HG03060 (cell line): ENCODE results near the gene COL13A1.

Experiments used
- ATAC-seq: cut with Tn5 transposase; IDR thresholded peaks from one replicate; pipeline ENCODE4 v1.9.1; 2021; ENCODE audit warnings: low read depth, moderate number of reproducible peaks; ENCODE audit not compliant: unreplicated experiment

COL13A1 gene

GRCh38 chr10:69801434-69802315 is at the start of gene COL13A1:
Gene COL13A1, plus strand, starts transcription at chr10:69801906. Its CDS starts 518 bp downstream, at chr10:69802424.
- no peak for ATAC-seq

- no peak for ATAC-seq
Measured at GRCh38 chr10:69752479-69752878, 49.2 kb upstream of the COL13A1 start.

- ATAC-seq = no peak
Measured at GRCh38 chr10:69756279-69756678, 45.4 kb upstream of the COL13A1 start.

- ATAC-seq = no peak
Measured at GRCh38 chr10:69757206-69757552, 44.5 kb upstream of the COL13A1 start.

- no peak for ATAC-seq
Measured at GRCh38 chr10:69757553-69758309, 44.0 kb upstream of the COL13A1 start.

GRCh38 chr10:69758310-69758728 is 43.4 kb upstream of the COL13A1 start:
- ATAC-seq = no peak

- ATAC-seq = no peak
Measured at GRCh38 chr10:69759641-69760040, 42.1 kb upstream of the COL13A1 start.

- no peak for ATAC-seq
Measured at GRCh38 chr10:69760072-69760471, 41.6 kb upstream of the COL13A1 start.

- no peak for ATAC-seq
Measured at GRCh38 chr10:69761320-69761719, 40.4 kb upstream of the COL13A1 start.

- ATAC-seq = no peak
Measured at GRCh38 chr10:69766161-69766910, 35.4 kb upstream of the COL13A1 start.

- ATAC-seq = no peak
Measured at GRCh38 chr10:69767793-69768192, 33.9 kb upstream of the COL13A1 start.

- no peak for ATAC-seq
Measured at GRCh38 chr10:69768386-69768785, 33.3 kb upstream of the COL13A1 start.

GRCh38 chr10:69769395-69769992 is 32.2 kb upstream of the COL13A1 start:
- no peak for ATAC-seq

GRCh38 chr10:69772933-69773704 is 28.6 kb upstream of the COL13A1 start:
- ATAC-seq = no peak

GRCh38 chr10:69774596-69774995 is 27.1 kb upstream of the COL13A1 start:
- ATAC-seq = no peak

GRCh38 chr10:69780077-69780476 is 21.6 kb upstream of the COL13A1 start:
- ATAC-seq = no peak

GRCh38 chr10:69781576-69781975 is 20.1 kb upstream of the COL13A1 start:
- ATAC-seq = no peak

- no peak for ATAC-seq
Measured at GRCh38 chr10:69783515-69783914, 18.2 kb upstream of the COL13A1 start.

- ATAC-seq = no peak
Measured at GRCh38 chr10:69786791-69787190, 14.9 kb upstream of the COL13A1 start.

- ATAC-seq = no peak
Measured at GRCh38 chr10:69787681-69788080, 14.0 kb upstream of the COL13A1 start.
